ENCODE data around the gene ERVFRD-1. TPM values are rescaled to one million over a fixed set of nuclear protein-coding genes. Genes with fewer than 3 reads are reported as not detected.

Gene ERVFRD-1
- polyA plus RNA-seq, 2 of the 4 experiments (the other 2 are of a cell fraction) = not detected

DNA sequence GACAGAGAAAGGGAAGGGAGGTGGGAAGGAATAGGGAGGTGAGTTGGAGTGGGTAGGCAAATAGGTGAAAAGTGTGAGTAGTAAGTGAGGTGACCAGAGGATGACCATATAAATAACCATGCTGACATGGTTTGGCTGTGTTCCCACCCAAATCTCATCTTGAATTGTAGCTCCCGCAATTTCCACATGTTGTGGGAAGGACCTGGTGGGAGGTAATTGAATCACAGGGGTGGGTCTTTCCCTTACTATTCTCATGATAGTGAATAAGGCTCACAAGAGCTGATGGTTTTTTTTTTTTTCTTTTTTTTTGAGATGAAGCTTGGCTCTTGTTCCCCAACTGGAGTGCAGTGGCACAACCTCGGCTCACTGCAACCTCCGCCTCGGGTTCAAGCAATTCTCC is 39.4 kb downstream of the ERVFRD-1 start:
- no peak for ATAC-seq

DNA sequence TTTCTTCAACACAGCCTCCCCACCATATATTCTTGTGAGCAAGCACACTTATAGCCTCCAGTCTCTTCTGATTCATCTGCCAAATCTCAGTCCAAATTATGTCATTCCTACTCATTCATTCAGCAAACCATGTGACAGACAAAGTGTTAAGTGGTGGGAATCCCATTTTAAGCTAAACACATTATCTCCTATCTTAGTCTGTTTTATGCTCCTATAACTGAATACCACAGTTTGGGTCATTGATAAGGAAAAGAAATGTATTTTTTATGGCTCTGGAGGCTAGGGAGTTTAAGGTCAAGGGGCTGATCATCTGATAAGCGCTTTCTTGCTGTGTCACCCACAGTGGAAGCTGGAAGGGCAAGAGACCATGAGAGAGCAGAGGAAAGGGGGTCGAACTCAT is 41.8 kb downstream of the ERVFRD-1 start:
- CTCF ChIA-PET = interaction anchor here (0.6 to 3.3 kb wide), 15 partner anchors 10 to 939 kb away, joined by 3 to 40 read pairs (median 7); no protein-coding TSS in a partner anchor
- Histone ChIP-seq H3K27ac (0 out of 6 replicates have a peak overlapping the region, but pooled peaks of 1 of the 2 experiments have one; percentile 12), H3K4me2 (no peak overlapping the region), H3K4me3 (no peak overlapping the region), H3K4me1 (peaks cover 3% of the 10 kb centered on the region; the same call in 1 of the 3 replicates), H3K9me3 (no peaks in the 10 kb centered on the region)
- POLR2A ChIA-PET = no interaction called here
- ATAC-seq (no peak), DNase-seq (ENCODE audit: low read depth in 1 of 2, low spot score in 1 of 2) (no peak), FAIRE-seq (no peak)
- 53% methylated on average over 2 of the region's 2 CpGs for WGBS (ENCODE audit: missing lambda C conversion rate)
- TF ChIP-seq NPAS2 (CRISPR knock-in tag; IDR thresholded peaks at IDR 0.05; ENCODE audit: borderline replicate concordance) = no peak
- TF ChIP-seq CBX8 (IDR thresholded peaks at IDR 0.05) = no peak
- TF ChIP-seq NFE2L2 (conservative IDR thresholded peaks at IDR 0.05; ENCODE audit: low read length) = no peak

More for the DNA sequence above, 39.4 kb downstream of the ERVFRD-1 start:
- H3K4me2 ChIP-seq = no peak overlapping the region
- 89% methylated on average over 4 of the region's 4 CpGs for WGBS (ENCODE audit: missing lambda C conversion rate)
- peaks cover 3% of the 10 kb centered on the region; the same call in 1 of the 3 replicates for H3K4me1 ChIP-seq
- H3K27ac ChIP-seq = no peak overlapping the region
- ChIA-PET POLR2A (no interaction called here), CTCF (interaction anchor here (0.9 to 1.6 kb wide), 3 partner anchors 61 to 424 kb away, joined by 4 to 6 read pairs (median 6); no protein-coding TSS in a partner anchor)
- H3K4me3 ChIP-seq = no peak overlapping the region
- DNase-seq (ENCODE audit: low read depth in 1 of 2, low spot score in 1 of 2) (no peak), FAIRE-seq (no peak)
- TF ChIP-seq SREBF2 (IDR thresholded peaks at IDR 0.05) = no peak
- TF ChIP-seq, protein P1, sequence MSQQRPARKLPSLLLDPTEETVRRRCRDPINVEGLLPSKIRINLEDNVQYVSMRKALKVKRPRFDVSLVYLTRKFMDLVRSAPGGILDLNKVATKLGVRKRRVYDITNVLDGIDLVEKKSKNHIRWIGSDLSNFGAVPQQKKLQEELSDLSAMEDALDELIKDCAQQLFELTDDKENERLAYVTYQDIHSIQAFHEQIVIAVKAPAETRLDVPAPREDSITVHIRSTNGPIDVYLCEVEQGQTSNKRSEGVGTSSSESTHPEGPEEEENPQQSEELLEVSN (IDR thresholded peaks at IDR 0.05; ENCODE audit: borderline replicate concordance, low read depth) = no peak
- no peak for TF ChIP-seq HDAC2 (IDR thresholded peaks at IDR 0.05)
- no peak for TF ChIP-seq HOXA7 (CRISPR knock-in tag; IDR thresholded peaks at IDR 0.05)
- TF ChIP-seq MAZ (IDR thresholded peaks at IDR 0.05; ENCODE audit: borderline replicate concordance, low read depth, low read length) = no peak
- no peak for TF ChIP-seq CBX8 (IDR thresholded peaks at IDR 0.05)
- no peak for TF ChIP-seq TP53 (CRISPR knock-in tag; IDR thresholded peaks at IDR 0.05)
- TF ChIP-seq JUNB (IDR thresholded peaks at IDR 0.05) = no peak
- no peak for TF ChIP-seq MYC (IDR thresholded peaks at IDR 0.05; ENCODE audit: borderline replicate concordance, low read length)
- no peak for TF ChIP-seq CHD2 (IDR thresholded peaks at IDR 0.05; ENCODE audit: low read length, partially characterized antibody)
- TF ChIP-seq, protein P2, sequence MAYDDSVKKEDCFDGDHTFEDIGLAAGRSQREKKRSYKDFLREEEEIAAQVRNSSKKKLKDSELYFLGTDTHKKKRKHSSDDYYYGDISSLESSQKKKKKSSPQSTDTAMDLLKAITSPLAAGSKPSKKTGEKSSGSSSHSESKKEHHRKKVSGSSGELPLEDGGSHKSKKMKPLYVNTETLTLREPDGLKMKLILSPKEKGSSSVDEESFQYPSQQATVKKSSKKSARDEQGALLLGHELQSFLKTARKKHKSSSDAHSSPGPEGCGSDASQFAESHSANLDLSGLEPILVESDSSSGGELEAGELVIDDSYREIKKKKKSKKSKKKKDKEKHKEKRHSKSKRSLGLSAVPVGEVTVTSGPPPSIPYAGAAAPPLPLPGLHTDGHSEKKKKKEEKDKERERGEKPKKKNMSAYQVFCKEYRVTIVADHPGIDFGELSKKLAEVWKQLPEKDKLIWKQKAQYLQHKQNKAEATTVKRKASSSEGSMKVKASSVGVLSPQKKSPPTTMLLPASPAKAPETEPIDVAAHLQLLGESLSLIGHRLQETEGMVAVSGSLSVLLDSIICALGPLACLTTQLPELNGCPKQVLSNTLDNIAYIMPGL (CRISPR knock-in tag; IDR thresholded peaks at IDR 0.05; ENCODE audit: borderline replicate concordance) = no peak
- TF ChIP-seq ESRRA (IDR thresholded peaks at IDR 0.05; ENCODE audit: borderline replicate concordance, low read length) = no peak
- TF ChIP-seq RCOR1 (IDR thresholded peaks at IDR 0.05; ENCODE audit: low read depth, low read length) = no peak
- TF ChIP-seq, protein P3, sequence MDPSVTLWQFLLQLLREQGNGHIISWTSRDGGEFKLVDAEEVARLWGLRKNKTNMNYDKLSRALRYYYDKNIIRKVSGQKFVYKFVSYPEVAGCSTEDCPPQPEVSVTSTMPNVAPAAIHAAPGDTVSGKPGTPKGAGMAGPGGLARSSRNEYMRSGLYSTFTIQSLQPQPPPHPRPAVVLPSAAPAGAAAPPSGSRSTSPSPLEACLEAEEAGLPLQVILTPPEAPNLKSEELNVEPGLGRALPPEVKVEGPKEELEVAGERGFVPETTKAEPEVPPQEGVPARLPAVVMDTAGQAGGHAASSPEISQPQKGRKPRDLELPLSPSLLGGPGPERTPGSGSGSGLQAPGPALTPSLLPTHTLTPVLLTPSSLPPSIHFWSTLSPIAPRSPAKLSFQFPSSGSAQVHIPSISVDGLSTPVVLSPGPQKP (IDR thresholded peaks at IDR 0.05; ENCODE audit: low read depth, low read length) = no peak
- TF ChIP-seq, protein P4, sequence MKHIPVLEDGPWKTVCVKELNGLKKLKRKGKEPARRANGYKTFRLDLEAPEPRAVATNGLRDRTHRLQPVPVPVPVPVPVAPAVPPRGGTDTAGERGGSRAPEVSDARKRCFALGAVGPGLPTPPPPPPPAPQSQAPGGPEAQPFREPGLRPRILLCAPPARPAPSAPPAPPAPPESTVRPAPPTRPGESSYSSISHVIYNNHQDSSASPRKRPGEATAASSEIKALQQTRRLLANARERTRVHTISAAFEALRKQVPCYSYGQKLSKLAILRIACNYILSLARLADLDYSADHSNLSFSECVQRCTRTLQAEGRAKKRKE (CRISPR knock-in tag; IDR thresholded peaks at IDR 0.05; ENCODE audit: low read depth) = no peak
- no peaks in the 10 kb centered on the region for H3K9me3 ChIP-seq

DNA sequence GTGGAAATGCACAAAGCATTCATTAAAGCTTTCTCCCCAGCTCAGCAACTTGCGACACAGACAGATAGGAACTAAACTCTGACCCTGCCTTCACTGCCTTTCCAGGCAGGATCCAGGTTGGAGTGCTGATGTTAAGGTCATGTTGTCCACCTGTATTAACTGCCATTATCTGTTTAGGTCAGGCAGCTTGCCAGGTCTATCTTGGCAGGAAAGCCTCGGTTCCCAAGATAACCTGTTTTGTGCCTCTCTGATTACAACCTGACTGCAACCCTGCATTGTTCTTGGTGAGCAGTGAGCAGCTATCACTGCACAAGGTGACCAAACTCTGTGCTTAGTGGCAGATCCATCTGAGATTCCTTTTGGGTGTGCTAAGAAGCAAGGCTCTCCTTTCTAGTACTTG is 44.2 kb downstream of the ERVFRD-1 start:
- no peak overlapping the region for H3K27ac ChIP-seq
- H3K4me2 ChIP-seq = no peak overlapping the region
- no peak for TF ChIP-seq HDAC2 (IDR thresholded peaks at IDR 0.05)
- no peak for TF ChIP-seq HOXB5 (CRISPR knock-in tag; IDR thresholded peaks at IDR 0.05)
- TF ChIP-seq POLR2AphosphoS2 (conservative IDR thresholded peaks at IDR 0.05; ENCODE audit: low read length) = no peak
- TF ChIP-seq CHD4 (IDR thresholded peaks at IDR 0.05; ENCODE audit: borderline replicate concordance) = no peak
- ATAC-seq = no peak
- WGBS (ENCODE audit: missing lambda C conversion rate) = 67% methylated on average over 2 of the region's 2 CpGs
- no peak for DNase-seq (ENCODE audit: low read depth in 1 of 2, low spot score in 1 of 2)
- ChIA-PET POLR2A (no interaction called here), CTCF (interaction anchor here (0.6 to 1.5 kb wide), 8 partner anchors 13 to 586 kb away, joined by 3 to 8 read pairs (median 3); no protein-coding TSS in a partner anchor)
- no peak for FAIRE-seq
- peaks cover 3% of the 10 kb centered on the region; the same call in 1 of the 3 replicates for H3K4me1 ChIP-seq
- no peaks in the 10 kb centered on the region for H3K9me3 ChIP-seq
- no peak overlapping the region for H3K4me3 ChIP-seq

All from A549 (cell line).